ENCODE data around the gene PRKAG2. TPM values are rescaled to one million over a fixed set of nuclear protein-coding genes. Genes with fewer than 3 reads are reported as not detected.

The PRKAG2 gene
- total RNA-seq (10 to 100 TPM in 1 of 2 donors, 1 to 10 TPM in 1; 3.6 to 25.1 TPM), polyA plus RNA-seq (10 to 100 TPM; 11.5 to 22.2 TPM)

GRCh38 chr7:151876899-151877777 is at the start of gene PRKAG2:
Gene PRKAG2 (minus strand): TSS chr7:151877115. CDS start chr7:151876620, 495 bp downstream.
- H3K27me3 ChIP-seq (ENCODE audit: control insufficient read depth in 4 of 4, insufficient read depth in 4 of 4, low read length in 3 of 4) = no peaks in the 10 kb centered on the region
- peak; percentile 44 for DNase-seq (ENCODE audit: low spot score)
- peaks cover 7 to 33% (median 18%) of the 10 kb centered on the region in 4 donors for H3K4me1 ChIP-seq (ENCODE audit: control insufficient read depth in 4 of 4, insufficient read depth in 4 of 4, low read length in 3 of 4)
- peak within 1 kb of the TSS; percentile 79 to 94 (median 85) for H3K4me3 ChIP-seq (ENCODE audit: low read depth in 1 of 3, low read length in 3 of 3)
- WGBS = under 1% methylated on average over 95 of the region's 95 CpGs
- peak within 1 kb of the TSS; percentile 86 to 99 for H3K9ac ChIP-seq (ENCODE audit: low read depth in 1 of 2, low read length in 2 of 2)
- H3K27ac ChIP-seq (ENCODE audit: low read depth in 1 of 2, low read length in 2 of 2) = peak within 1 kb of the TSS; percentile 98 to 99
- H3K36me3 ChIP-seq (ENCODE audit: control insufficient read depth in 4 of 4, insufficient read depth in 3 of 4, low read depth in 1 of 4, low read length in 3 of 4) = no peaks in the 10 kb centered on the region
- TF ChIP-seq TAF1 (conservative IDR thresholded peaks at IDR 0.05) (peak; percentile 57), HNF4A (conservative IDR thresholded peaks at IDR 0.05) (peak in 1 of 2 donors; percentile 6), NR2F2 (IDR thresholded peaks at IDR 0.05) (no peak), RAD21 (IDR thresholded peaks at IDR 0.05) (peak in 1 of 2 donors; percentile 30)
- TF ChIP-seq, protein P1, sequence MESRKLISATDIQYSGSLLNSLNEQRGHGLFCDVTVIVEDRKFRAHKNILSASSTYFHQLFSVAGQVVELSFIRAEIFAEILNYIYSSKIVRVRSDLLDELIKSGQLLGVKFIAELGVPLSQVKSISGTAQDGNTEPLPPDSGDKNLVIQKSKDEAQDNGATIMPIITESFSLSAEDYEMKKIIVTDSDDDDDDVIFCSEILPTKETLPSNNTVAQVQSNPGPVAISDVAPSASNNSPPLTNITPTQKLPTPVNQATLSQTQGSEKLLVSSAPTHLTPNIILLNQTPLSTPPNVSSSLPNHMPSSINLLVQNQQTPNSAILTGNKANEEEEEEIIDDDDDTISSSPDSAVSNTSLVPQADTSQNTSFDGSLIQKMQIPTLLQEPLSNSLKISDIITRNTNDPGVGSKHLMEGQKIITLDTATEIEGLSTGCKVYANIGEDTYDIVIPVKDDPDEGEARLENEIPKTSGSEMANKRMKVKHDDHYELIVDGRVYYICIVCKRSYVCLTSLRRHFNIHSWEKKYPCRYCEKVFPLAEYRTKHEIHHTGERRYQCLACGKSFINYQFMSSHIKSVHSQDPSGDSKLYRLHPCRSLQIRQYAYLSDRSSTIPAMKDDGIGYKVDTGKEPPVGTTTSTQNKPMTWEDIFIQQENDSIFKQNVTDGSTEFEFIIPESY (IDR thresholded peaks at IDR 0.05) = no peak
- H3K9me3 ChIP-seq (ENCODE audit: control insufficient read depth in 4 of 4, low read length in 3 of 4) = no peaks in the 10 kb centered on the region

DNA sequence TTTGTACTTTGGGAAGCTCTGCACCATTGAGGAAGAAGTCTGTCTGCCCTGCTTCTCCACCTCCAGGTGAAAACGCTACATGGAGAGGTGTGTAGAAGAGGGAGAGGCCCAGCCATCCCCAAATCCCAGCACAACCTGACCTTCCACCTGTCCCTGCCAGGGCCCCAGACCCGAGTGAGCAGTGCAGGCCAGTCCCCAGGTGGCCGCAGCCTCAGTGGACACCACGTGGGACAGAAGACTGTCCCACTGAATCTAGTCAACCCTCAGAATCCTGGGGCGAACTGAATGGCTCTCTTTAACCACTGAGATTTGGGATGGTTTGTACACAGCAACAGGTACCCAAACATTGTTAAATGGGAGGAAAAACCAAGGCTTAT is 49.4 kb upstream of the PRKAG2 start:
- H3K4me3 ChIP-seq (ENCODE audit: low read depth in 1 of 3, low read length in 3 of 3) = no peak overlapping the region
- H3K9me3 ChIP-seq (ENCODE audit: control insufficient read depth in 4 of 4, low read length in 3 of 4) = no peaks in the 10 kb centered on the region
- no peak for DNase-seq (ENCODE audit: low spot score)
- 87% methylated on average over 5 of the region's 5 CpGs for WGBS
- H3K36me3 ChIP-seq (ENCODE audit: control insufficient read depth in 4 of 4, insufficient read depth in 3 of 4, low read depth in 1 of 4, low read length in 3 of 4) = no peaks in the 10 kb centered on the region
- peak overlapping the region; percentile 83 to 87 for H3K27ac ChIP-seq (ENCODE audit: low read depth in 1 of 2, low read length in 2 of 2)
- TF ChIP-seq FOXA1 (IDR thresholded peaks at IDR 0.05) (no peak), GABPA (IDR thresholded peaks at IDR 0.05 in 1 of 2, conservative IDR thresholded peaks at IDR 0.05 in 1 of 2) (no peak), ATF3 (IDR thresholded peaks at IDR 0.05) (no peak), JUND (IDR thresholded peaks at IDR 0.05) (no peak), SP1 (IDR thresholded peaks at IDR 0.05) (no peak), YY1 (IDR thresholded peaks at IDR 0.05) (no peak), CTCF (IDR thresholded peaks at IDR 0.05; ENCODE audit: low read depth, low read length, missing input control) (no peak), RAD21 (IDR thresholded peaks at IDR 0.05) (no peak), NR2F2 (IDR thresholded peaks at IDR 0.05) (no peak), TAF1 (conservative IDR thresholded peaks at IDR 0.05) (no peak)
- TF ChIP-seq, protein P1 (IDR thresholded peaks at IDR 0.05) = no peak
- H3K9ac ChIP-seq (ENCODE audit: low read depth in 1 of 2, low read length in 2 of 2) = no peak overlapping the region
- no peaks in the 10 kb centered on the region for H3K27me3 ChIP-seq (ENCODE audit: control insufficient read depth in 4 of 4, insufficient read depth in 4 of 4, low read length in 3 of 4)
- H3K4me1 ChIP-seq (ENCODE audit: control insufficient read depth in 4 of 4, insufficient read depth in 4 of 4, low read length in 3 of 4) = peaks cover 13 to 37% (median 27%) of the 10 kb centered on the region in 4 donors
